ENCODE results near the gene OPHN1.
"Not testable (repeated sequence)": the region's sequence is repeated elsewhere in the genome, so short reads cannot be mapped to it uniquely, and the experiment has no call there.

OPHN1 gene

GRCh38 chrX:68139791-68140190 is 293.5 kb downstream of the OPHN1 start:
- DNase-seq = no peak

DNA sequence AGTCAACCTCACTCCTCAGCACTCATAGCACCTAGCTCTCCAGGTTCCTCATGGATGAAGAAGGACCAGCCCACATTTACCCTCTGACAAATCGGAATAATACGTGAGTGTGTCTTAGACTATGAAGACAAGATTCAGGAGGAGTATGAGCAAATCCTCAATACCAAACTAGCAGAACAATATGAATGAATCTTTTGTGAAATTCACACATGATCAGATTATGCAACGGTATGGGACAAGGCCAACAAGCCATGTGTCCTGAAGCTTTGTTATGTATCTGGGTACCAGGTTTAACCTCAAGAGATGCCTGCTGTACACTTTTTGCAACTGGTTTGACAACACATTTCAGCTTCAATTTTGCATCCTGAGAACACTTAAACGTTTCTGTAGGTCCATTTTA is 300.1 kb downstream of the OPHN1 start:
- DNase-seq = no peak

GRCh38 chrX:68132749-68133148 is 300.5 kb downstream of the OPHN1 start:
- DNase-seq = no peak

GRCh38 chrX:68121835-68122234 is 311.5 kb downstream of the OPHN1 start:
- no peak for DNase-seq

DNA sequence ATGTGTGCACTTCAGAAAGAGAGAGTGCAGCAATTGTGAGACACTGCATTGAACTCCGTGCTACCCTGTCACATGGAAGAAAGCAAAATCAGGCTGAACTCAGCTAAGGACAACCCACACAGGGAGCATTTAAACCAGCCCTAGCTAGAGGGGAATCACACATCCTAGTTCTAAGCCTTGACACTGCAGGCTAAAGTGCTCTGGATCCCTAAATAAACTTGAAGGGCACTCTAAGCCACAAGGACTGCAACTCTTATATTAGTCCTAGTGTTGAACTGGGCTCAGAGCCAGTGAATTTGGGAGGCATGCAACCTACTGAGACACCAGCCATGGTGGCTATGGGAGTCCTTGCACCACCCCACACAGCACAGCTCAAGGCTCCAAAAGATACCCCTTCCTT is 311.9 kb downstream of the OPHN1 start:
- DNase-seq = no peak

GRCh38 chrX:68115371-68115770 is 317.9 kb downstream of the OPHN1 start:
- no peak for DNase-seq

GRCh38 chrX:68114573-68115129 is 318.6 kb downstream of the OPHN1 start:
- peak; percentile 52 for DNase-seq

DNA sequence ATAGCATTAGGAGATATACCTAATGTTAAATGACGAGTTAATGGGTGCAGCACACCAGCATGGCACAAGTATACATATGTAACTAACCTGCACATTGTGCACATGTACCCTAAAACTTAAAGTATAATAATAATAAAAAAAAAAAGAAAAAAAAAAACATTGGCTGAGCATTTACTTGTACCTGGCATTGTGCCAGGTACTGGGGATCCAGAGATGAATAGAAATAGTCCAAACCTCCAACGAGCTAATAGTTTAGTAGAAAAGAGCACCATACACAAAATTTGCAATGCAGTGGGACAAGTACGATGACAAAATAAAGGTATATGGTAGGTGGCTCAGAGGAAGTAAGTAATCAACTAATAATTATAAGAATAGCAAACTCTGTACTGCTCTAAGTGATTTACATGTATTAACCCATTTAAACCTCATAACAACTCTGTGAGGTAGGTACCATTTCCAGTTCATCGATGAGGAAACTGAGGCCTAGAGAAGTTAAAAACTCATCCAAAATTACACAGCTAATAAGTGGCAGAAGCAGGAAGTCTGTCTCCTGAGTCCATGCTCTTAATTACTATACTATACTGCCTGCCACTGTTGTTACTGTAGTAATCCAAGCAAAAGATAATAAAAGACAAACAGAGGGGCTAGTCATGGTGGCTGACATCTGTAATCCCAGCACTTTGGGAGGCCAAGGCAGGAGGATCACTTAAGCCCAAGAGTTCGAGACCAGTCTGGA is 319.3 kb downstream of the OPHN1 start:
- no peak for DNase-seq

DNA sequence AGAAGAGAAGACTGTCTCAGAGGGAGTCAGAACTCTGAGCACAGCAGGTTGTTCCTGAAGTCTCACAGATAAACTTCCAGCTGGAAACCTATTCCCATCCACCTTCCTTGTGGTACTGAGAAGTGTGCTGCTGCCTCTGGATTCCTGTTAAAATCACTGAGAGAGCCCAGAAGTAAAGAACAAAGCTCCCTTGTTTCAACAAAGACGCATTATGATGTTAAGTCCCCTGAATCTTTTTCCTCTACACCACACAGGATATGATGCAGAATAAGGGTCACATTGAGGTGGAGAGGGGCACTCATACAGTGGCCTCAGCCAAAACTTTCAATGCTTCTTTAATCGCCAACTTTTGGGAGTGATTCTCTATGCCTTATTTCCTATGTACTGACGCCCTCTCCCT is 321.0 kb downstream of the OPHN1 start:
- no peak for DNase-seq

- no peak for DNase-seq
These were observed 324.1 kb downstream of the OPHN1 start for GRCh38 chrX:68109162-68109561.

- DNase-seq = no peak
These were observed 334.9 kb downstream of the OPHN1 start for GRCh38 chrX:68098431-68098830.

DNA sequence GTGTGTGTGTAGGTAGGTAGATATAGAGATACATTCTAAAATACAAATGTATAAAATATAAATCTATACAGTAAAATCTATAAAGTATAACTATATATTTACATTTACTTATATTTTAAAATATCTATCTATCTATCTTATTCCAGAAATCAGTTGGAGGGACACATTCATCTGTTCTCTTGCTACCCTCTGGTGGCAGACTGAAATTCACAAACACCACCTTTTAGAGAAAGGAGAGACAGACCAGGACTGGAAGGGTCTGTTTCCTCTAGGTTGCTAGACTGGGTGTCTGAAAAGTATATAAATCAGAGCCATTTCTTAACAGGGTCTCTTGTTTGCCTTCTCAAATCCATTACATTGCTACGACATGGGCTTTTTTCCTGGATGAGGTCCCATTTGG is 343.0 kb downstream of the OPHN1 start:
- DNase-seq = peak; percentile 1

DNA sequence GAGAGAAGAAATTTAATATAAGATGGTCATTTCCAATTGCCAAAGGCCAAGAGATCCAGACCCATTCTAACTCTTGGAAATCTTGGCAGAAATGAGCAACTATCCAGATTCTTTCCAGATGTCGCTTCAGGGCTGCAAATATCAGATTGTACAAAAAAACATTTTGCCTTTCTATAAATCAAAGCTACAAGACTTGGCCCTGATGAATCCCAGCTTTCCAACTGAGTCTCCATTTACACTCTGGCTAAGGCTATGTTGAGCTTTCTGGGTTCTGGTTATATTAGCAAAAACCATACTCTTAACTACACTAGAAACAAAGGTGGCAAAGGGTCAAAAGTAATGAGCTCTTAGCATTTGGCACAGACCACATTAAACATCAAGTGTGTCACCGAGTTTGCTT is 345.8 kb downstream of the OPHN1 start:
- no peak for DNase-seq

- DNase-seq = no peak
These were observed 346.6 kb downstream of the OPHN1 start for GRCh38 chrX:68086709-68087108.

DNA sequence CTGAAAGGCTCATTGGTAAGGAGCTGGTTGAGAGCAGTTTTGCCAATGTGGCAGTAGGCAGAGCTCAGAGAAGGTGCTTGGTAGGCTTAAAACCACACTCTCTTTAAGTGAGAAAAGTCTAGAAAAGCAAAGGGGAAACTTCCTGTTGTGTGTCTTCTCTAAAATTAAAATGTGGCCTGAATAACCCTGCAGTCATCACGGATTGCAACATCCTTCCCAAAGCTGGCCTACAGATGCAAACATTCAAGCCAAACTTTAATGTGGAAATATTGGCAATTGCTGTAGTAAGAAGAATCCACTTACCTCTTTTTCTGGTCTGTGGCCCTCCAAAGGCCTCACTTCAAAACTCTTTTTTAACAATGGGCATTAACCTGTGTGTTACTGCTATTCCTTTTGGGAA is 348.5 kb downstream of the OPHN1 start:
- DNase-seq = peak; percentile 8

DNA sequence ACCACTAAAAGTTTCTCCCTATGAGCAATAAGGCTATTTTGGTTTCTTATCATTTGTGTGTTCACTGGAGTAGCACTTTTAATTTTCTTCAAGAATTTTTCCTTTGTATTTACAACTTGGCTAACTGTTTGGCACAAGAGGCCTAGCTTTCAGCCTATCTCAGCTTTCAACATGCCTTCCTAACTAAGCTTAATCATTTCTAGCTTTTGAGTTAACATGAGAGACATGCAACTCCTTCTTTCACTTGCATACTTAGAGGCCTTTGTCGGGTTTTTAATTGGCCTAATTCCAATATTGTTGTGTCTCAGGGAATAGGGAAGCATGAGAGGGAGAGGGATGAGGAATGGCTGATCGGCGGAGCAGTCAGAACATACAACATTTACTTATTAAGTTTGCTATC is 349.8 kb downstream of the OPHN1 start:
- DNase-seq = no peak

DNA sequence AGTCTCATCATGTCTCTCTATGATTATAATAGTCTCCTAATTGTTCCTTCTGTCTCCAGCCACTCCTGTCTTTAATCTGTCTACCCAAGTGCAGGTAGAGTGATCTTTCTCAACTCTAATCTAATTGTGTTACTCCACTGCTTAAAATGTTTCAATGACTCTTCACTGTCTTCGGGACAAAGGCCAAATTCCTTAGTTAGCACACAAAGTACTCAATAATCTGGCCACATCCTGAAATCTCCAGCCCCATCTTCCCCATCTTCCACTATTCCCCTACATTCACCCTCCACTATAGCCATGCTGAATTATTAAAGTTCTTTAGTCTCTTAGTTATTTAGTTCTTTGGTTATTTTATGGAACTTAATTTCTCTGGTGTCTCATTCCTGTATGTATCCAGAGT is 353.3 kb downstream of the OPHN1 start:
- no peak for DNase-seq

DNA sequence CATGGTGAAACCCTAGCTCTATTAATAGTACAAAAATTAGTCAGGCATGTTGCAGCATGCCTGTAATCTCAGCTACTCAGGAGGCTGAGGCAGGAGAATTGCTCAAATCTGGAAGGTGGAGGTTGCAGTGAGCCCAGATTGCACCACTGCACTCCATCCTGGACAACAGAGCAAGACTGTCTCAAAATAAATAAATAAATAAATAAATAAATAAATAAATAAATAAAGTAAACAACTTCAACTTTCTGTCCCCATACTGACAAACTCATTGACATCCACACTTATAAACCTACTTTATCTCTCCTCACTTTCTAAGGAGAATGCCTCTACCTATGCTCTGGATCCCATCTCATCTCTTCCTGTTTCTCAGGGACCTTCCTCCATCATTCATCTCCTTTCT is 354.5 kb downstream of the OPHN1 start:
- DNase-seq = not testable (repeated sequence)

- DNase-seq = no peak
These were observed 355.9 kb downstream of the OPHN1 start for GRCh38 chrX:68077378-68077777.

DNA sequence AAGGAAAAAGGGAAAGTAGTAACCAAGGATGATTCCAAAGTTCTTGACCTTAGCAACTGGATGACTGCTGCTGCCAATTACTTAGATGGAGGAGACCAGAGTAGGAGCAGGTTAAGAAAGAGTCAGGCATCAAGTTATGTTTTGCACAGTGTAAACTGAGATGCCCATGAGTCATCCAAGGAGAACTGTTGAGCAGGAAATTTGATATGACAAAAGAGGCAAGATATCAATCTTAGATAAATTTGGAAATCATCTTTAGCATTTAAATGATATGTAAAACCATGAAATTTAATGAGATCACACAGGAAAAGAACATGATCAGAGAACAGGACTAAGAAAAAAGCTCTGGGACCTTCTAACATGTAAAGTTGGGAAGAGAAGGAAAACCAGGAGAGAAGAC is 361.3 kb downstream of the OPHN1 start:
- DNase-seq = no peak

- not testable (repeated sequence) for DNase-seq
These were observed 363.2 kb downstream of the OPHN1 start for GRCh38 chrX:68070119-68070518.

- no peak for DNase-seq
These were observed 372.1 kb downstream of the OPHN1 start for GRCh38 chrX:68061206-68061535.

DNA sequence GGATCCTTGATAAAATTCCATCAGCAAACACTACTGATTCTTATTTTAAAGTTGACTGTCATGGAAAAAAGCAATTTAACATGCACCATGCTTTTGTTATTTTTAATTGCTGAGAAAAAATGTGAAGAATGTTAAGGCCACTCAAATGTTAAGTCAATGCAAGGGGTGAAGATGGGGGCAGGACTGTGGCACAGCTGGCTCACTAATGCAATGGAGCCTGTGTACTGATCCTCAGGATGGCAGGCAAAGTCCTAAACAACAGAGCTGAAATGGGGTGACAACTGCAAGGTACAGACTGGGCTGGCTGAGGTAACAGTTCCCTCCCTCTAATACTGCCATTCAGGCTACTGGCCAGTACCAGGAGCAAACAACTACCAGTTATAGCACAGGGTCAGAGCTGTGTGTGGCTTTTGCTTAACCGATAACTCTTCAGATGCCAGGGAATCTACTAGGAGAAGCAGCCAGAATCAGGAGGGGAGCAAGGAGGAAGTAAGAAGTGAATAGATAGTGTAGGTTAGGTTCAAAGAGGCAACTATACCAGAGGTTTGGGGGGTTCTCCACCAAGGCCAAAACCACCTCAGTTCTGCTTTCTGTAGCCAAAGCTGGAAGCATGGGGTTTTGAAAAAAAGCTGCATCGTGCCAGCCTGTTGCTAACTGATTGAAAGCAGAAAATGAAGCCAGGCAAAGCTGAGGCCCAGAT is 372.6 kb downstream of the OPHN1 start:
- peak; percentile 6 for DNase-seq

- no peak for DNase-seq
These were observed 373.8 kb downstream of the OPHN1 start for GRCh38 chrX:68059469-68059868.

DNA sequence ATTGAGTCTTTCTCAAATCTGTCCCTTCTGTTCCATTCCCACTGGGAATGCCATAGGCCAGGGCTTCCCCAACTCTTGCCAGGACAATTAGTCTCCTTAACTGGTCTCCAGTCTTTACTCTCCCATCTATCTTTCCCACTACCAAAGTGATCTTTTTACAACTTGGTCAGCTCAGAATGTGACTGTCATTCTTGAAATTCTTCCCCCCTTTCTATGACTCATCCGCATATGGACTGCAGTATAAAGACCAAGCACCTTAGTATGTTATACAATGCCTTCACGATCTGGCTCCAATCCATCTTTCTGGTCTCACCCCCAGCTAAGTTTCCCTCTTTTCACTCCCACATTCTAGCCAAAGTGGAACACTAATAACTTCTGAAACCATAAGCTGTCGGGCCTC is 383.8 kb downstream of the OPHN1 start:
- DNase-seq = no peak

All from hematopoietic multipotent progenitor cell treated with erythropoietin and hydrocortisone succinate and interleukin-3 and kit ligand, for 6 days (in vitro differentiated cells).